Mucosa of rectum (tissue), 2 donors: Measurements from ENCODE around the gene CHGA.

Experiments
- H3K27ac ChIP-seq, 2 donors: one replicate each; pipeline ENCODE4 v1.7.0; 2013; ENCODE audit warnings: inconsistent platforms in 2 of 2, low read depth in 2 of 2, low read length in 2 of 2
- H3K27me3 ChIP-seq, 2 donors: one replicate each; pipeline ENCODE4 v1.7.0; 2013; ENCODE audit warnings: low read length in 2 of 2; ENCODE audit not compliant: control insufficient read depth in 2 of 2, insufficient read depth in 2 of 2
- H3K36me3 ChIP-seq, 2 donors: one replicate each; pipeline ENCODE4 v1.7.0; 2013; ENCODE audit warnings: low read length in 2 of 2; ENCODE audit not compliant: control insufficient read depth in 2 of 2, insufficient read depth in 2 of 2
- H3K4me1 ChIP-seq, 2 donors: one replicate each; pipeline ENCODE4 v1.7.0; 2013; ENCODE audit warnings: low read length in 2 of 2, mild to moderate bottlenecking in 1 of 2; ENCODE audit not compliant: control insufficient read depth in 2 of 2, insufficient read depth in 2 of 2
- H3K4me3 ChIP-seq, 2 donors: one replicate each; pipeline ENCODE4 v1.7.0; 2013; ENCODE audit warnings: low read length in 2 of 2
- H3K9ac ChIP-seq, 2 donors: one replicate each; pipeline ENCODE4 v1.7.0; 2013; ENCODE audit warnings: low read length in 2 of 2, low read depth in 1 of 2, mild to moderate bottlenecking in 1 of 2
- H3K9me3 ChIP-seq, 2 donors: one replicate each; pipeline ENCODE4 v1.7.0; 2013; ENCODE audit warnings: low read length in 2 of 2; ENCODE audit not compliant: control insufficient read depth in 2 of 2
- donor health status: healthy.
- donor health status: Normal muscosa, but diverticular disease.

Gene CHGA

GRCh38 chr14:92922883-92923743, at the start of gene CHGA:
TSS of gene CHGA (plus strand) at chr14:92923150. CDS start at chr14:92923360, 210 bp downstream.
- Histone ChIP-seq H3K27ac (no peak within 1 kb of the TSS), H3K36me3 (no peaks in the 10 kb centered on the region), H3K27me3 (no peaks in the 10 kb centered on the region), H3K4me1 (no peaks in the 10 kb centered on the region), H3K9me3 (no peaks in the 10 kb centered on the region), H3K9ac (no peak within 1 kb of the TSS), H3K4me3 (no peak within 1 kb of the TSS)

DNA sequence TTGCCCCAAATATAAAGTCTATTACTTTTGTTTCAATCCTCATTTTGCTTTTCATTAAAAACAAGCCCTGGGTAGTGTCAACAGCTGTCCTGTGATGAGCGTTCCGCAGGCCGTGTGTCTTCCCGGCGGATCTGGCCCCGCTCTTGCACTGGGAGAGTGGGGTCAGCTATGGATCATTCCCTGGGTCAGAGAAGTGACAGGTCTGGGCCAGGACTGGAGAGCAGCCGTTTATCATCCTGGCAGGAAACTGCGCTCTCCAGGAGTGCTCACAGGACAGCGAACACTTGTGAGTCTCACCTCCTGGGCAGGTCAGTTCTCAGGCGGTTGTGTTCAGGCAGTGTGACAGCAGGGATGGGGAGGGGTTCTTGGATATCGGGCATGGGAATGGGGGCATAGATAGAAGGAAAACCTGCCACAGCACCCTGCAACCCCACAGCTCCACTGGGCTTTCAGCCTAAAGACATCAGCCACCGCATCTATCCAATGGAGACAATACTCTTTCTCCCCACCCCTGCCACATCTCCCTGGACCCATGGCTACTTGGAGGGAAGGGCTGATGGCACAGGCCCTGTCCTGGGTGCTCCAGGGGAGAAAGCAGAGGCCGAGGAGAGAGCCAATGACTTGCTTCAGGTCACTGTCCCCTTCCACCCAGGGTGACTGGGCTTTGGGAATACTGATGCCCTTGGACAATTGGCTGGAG, 47.8 kb upstream of the CHGA start:
- H3K4me3 ChIP-seq, result no peak overlapping the region
- no peaks in the 10 kb centered on the region for H3K36me3 ChIP-seq
- H3K9ac ChIP-seq, result no peak overlapping the region
- peaks cover 0 to 3% of the 10 kb centered on the region in 2 donors for H3K27me3 ChIP-seq
- no peaks in the 10 kb centered on the region for H3K4me1 ChIP-seq
- no peak overlapping the region for H3K27ac ChIP-seq
- H3K9me3 ChIP-seq, result no peaks in the 10 kb centered on the region

- H3K9me3 ChIP-seq, result no peaks in the 10 kb centered on the region
- no peak overlapping the region for H3K27ac ChIP-seq
- H3K4me1 ChIP-seq, result no peaks in the 10 kb centered on the region
- H3K9ac ChIP-seq, result no peak overlapping the region
- peaks cover 0 to 3% of the 10 kb centered on the region in 2 donors for H3K27me3 ChIP-seq
- no peaks in the 10 kb centered on the region for H3K36me3 ChIP-seq
- no peak overlapping the region for H3K4me3 ChIP-seq
These were observed 45.1 kb upstream of the CHGA start for GRCh38 chr14:92877757-92878431.

- H3K9me3 ChIP-seq, result no peaks in the 10 kb centered on the region
- no peak overlapping the region for H3K4me3 ChIP-seq
- H3K27me3 ChIP-seq, result peaks cover 0 to under 1% of the 10 kb centered on the region in 2 donors
- H3K4me1 ChIP-seq, result no peaks in the 10 kb centered on the region
- no peaks in the 10 kb centered on the region for H3K36me3 ChIP-seq
- H3K9ac ChIP-seq, result no peak overlapping the region
- H3K27ac ChIP-seq, result no peak overlapping the region
These were observed 42.6 kb upstream of the CHGA start for GRCh38 chr14:92880351-92880750.

GRCh38 chr14:92880851-92881250, 42.1 kb upstream of the CHGA start:
- H3K27ac ChIP-seq, result no peak overlapping the region
- H3K36me3 ChIP-seq, result no peaks in the 10 kb centered on the region
- H3K9me3 ChIP-seq, result no peaks in the 10 kb centered on the region
- no peak overlapping the region for H3K9ac ChIP-seq
- no peaks in the 10 kb centered on the region for H3K4me1 ChIP-seq
- H3K27me3 ChIP-seq, result no peaks in the 10 kb centered on the region
- H3K4me3 ChIP-seq, result no peak overlapping the region

- no peaks in the 10 kb centered on the region for H3K9me3 ChIP-seq
These were observed 39.9 kb upstream of the CHGA start for GRCh38 chr14:92883066-92883465.

DNA sequence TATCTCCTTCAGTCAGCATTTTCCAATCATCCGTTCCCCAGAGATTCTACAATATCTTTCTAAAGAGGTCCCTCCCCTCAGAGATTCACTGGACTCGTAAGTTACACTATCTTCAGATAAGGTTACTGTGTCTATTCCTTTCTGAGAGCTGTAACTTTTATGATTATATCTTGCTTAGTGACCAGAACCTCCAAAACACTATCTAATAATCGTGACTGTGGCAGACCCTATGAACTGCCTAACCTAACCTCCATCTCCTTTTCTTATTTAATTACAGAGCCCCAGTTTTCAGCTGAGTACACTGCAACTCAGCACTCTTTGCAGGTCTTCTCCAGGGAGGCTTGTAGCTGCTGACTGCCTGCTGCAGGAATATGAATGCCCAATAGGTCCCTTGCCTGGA, 38.5 kb upstream of the CHGA start:
- Histone ChIP-seq H3K9me3 (no peaks in the 10 kb centered on the region), H3K36me3 (no peaks in the 10 kb centered on the region), H3K4me3 (no peak overlapping the region), H3K27me3 (no peaks in the 10 kb centered on the region), H3K4me1 (no peaks in the 10 kb centered on the region), H3K9ac (no peak overlapping the region), H3K27ac (no peak overlapping the region)

More at GRCh38 chr14:92883066-92883465, 39.9 kb upstream of the CHGA start:
- Histone ChIP-seq H3K4me3 (no peak overlapping the region), H3K27ac (no peak overlapping the region), H3K27me3 (no peaks in the 10 kb centered on the region), H3K9ac (no peak overlapping the region), H3K36me3 (no peaks in the 10 kb centered on the region), H3K4me1 (no peaks in the 10 kb centered on the region)

DNA sequence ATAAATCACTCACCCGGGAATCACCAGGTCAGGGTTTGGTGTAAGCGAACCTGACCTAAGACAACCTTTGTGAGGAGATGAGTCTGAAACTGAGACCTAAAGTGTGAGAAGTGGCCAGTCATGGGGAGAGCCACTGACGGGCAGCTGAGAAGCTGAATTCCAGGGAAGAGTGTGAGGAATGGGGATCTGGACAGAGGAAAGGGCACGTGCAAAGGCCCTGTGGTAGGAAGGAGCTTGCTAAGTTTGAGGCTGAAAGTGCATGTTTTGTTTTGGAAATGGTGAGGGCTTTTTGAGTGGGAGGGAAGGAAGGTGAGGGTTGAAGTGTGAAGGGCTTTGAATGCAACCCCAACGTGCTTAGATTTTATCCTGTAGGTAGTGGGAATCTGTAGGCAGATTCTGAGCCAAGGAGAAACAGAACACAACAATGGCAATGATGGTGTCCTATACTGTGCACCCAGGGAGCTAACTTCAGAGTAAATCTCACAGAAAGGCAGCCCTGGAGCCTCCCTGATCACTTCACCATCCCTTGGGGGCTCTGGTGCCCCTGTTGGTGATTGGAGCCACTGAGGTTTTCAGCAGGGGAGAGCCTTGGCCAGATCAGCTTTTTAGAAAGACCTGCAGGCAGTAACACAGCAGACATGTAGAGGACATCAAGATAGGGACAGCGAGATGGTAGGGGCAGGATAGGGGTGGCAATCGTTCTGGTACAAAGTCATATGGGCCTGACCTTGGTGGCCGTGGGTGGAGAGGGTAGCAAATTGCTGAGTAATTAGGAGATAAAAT, 37.5 kb upstream of the CHGA start:
- Histone ChIP-seq H3K27ac (no peak overlapping the region), H3K4me1 (no peaks in the 10 kb centered on the region), H3K4me3 (no peak overlapping the region), H3K27me3 (no peaks in the 10 kb centered on the region), H3K9me3 (no peaks in the 10 kb centered on the region), H3K36me3 (no peaks in the 10 kb centered on the region), H3K9ac (no peak overlapping the region)

DNA sequence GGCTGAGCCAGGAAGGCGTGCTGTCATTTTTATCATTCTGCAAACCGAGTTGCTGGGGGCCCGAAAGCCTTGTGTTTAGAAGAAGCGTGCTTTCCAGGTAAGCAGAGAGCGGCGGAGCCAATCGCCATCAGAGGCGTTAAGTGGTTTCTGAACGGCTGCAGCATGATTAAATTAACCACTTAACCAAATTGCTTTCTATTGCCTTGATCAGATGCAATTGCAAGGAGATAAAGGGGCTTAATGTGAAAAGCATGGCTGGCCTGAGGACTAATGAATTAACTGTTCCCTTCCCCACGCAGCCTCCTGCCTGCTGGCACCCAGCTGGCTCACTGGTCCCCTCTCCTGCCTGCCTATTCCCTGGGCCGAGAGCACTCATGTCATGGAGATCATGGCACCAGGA, 36.6 kb upstream of the CHGA start:
- Histone ChIP-seq H3K27ac (no peak overlapping the region), H3K4me1 (peaks cover 0 to 1% of the 10 kb centered on the region in 2 donors), H3K27me3 (no peaks in the 10 kb centered on the region), H3K9ac (no peak overlapping the region), H3K9me3 (no peaks in the 10 kb centered on the region), H3K36me3 (no peaks in the 10 kb centered on the region), H3K4me3 (no peak overlapping the region)
